BLaER1 treated with 17β-estradiol and CSF1 and Interleukin-3, amounts not matched to agents 10 nM and 100 nM (cell line): ENCODE measurements around the gene RHOT2.

Experiments used
- H3K27ac ChIP-seq, 11 experiments: shearing (Covaris generic); formaldehyde crosslinking; 2 replicates each; pipeline ENCODE4 v1.8.1; 2022
- H3K27me3 ChIP-seq, 11 experiments: shearing (Covaris generic); formaldehyde crosslinking; 2 replicates each; pipeline ENCODE4 v1.8.1; 2022
- H3K36me3 ChIP-seq, 11 experiments: shearing (Covaris generic); formaldehyde crosslinking; 2 replicates each; pipeline ENCODE4 v1.8.1; 2022
- H3K4me1 ChIP-seq, 10 experiments: shearing (Covaris generic); formaldehyde crosslinking; 2 replicates each; pipeline ENCODE4 v1.8.1; 2022
- H3K4me2 ChIP-seq, 11 experiments: shearing (Covaris generic); formaldehyde crosslinking; 2 replicates each; pipeline ENCODE4 v1.8.1; 2022
- H3K4me3 ChIP-seq, 10 experiments: shearing (Covaris generic); formaldehyde crosslinking; 2 replicates each; pipeline ENCODE4 v1.8.1; 2022
- H3K9ac ChIP-seq, 11 experiments: shearing (Covaris generic); formaldehyde crosslinking; 2 replicates each; pipeline ENCODE4 v1.8.1; 2022
- H3K9me3 ChIP-seq, 11 experiments: shearing (Covaris generic); formaldehyde crosslinking; replicated peaks in 1 of 11; 2 replicates each; pipeline ENCODE4 v1.8.1; 2022
- H4K20me1 ChIP-seq, 11 experiments: shearing (Covaris generic); formaldehyde crosslinking; 2 replicates each; pipeline ENCODE4 v1.8.1; 2022
- Cebpa-rat ChIP-seq, 11 experiments: shearing (Covaris generic); IDR thresholded peaks; 2 replicates each; pipeline ENCODE4 v1.8.1; 2022

The RHOT2 gene

GRCh38 chr16:636206-637080, 31.5 kb upstream of the RHOT2 start, which contains the start of gene METTL26:
METTL26 (minus strand) TSS chr16:636305; CDS start chr16:636290, 15 bp downstream.
- Histone ChIP-seq H4K20me1 (peaks cover 0 to 39% (median 30%) of the 10 kb centered on the region in 11 experiments; a peak in 19 of 22 replicates), H3K4me1 (peaks cover 49 to 59% (median 54%) of the 10 kb centered on the region in 10 experiments), H3K36me3 (peaks cover 15 to 28% (median 23%) of the 10 kb centered on the region in 11 experiments; a peak in 21 of 22 replicates), H3K4me3 (peak within 1 kb of the TSS; percentile 85 to 98 (median 93)), H3K4me2 (peak within 1 kb of the TSS; percentile 88 to 98 (median 97)), H3K27me3 (no peaks in the 10 kb centered on the region), H3K9me3 (no peaks in the 10 kb centered on the region), H3K9ac (peak within 1 kb of the TSS; percentile 82 to 96 (median 91)), H3K27ac (peak within 1 kb of the TSS; percentile 81 to 93 (median 87))
- no peak for TF ChIP-seq Cebpa-rat (IDR thresholded peaks at IDR 0.05)

GRCh38 chr16:637081-638018, 30.6 kb upstream of the RHOT2 start:
- Histone ChIP-seq H3K27ac (peak overlapping the region in 10 of 11 experiments; percentile 19 to 91 (median 86); a peak in 19 of 22 replicates), H3K27me3 (no peaks in the 10 kb centered on the region), H3K36me3 (peaks cover 15 to 26% (median 23%) of the 10 kb centered on the region in 11 experiments; a peak in 21 of 22 replicates), H3K4me3 (peak overlapping the region; percentile 85 to 98 (median 93)), H3K4me2 (peak overlapping the region; percentile 86 to 98 (median 96)), H3K9me3 (no peaks in the 10 kb centered on the region), H3K4me1 (peaks cover 49 to 59% (median 56%) of the 10 kb centered on the region in 10 experiments), H4K20me1 (peaks cover 0 to 36% (median 27%) of the 10 kb centered on the region in 11 experiments; a peak in 19 of 22 replicates), H3K9ac (peak overlapping the region; percentile 82 to 96 (median 91); a peak in 20 of 22 replicates)
- no peak for TF ChIP-seq Cebpa-rat (IDR thresholded peaks at IDR 0.05)

GRCh38 chr16:638034-638543, 29.8 kb upstream of the RHOT2 start:
- Histone ChIP-seq H3K36me3 (peaks cover 12 to 20% (median 16%) of the 10 kb centered on the region in 11 experiments; a peak in 21 of 22 replicates), H3K4me1 (peaks cover 55 to 67% (median 64%) of the 10 kb centered on the region in 10 experiments), H3K27ac (peak overlapping the region in 8 of 11 experiments; percentile 19 to 61 (median 40); a peak in 11 of 22 replicates), H3K9ac (peak overlapping the region in 8 of 11 experiments; percentile 28 to 72 (median 64); a peak in 8 of 22 replicates), H4K20me1 (peaks cover 6 to 36% (median 25%) of the 10 kb centered on the region in 11 experiments; a peak in 21 of 22 replicates), H3K4me3 (peak overlapping the region in 2 of 10 experiments; percentile 56 to 59; a peak in 3 of 20 replicates), H3K4me2 (peak overlapping the region; percentile 77 to 98 (median 87)), H3K27me3 (no peaks in the 10 kb centered on the region), H3K9me3 (no peaks in the 10 kb centered on the region)
- TF ChIP-seq Cebpa-rat (IDR thresholded peaks at IDR 0.05), result no peak

- Histone ChIP-seq H3K4me1 (peaks cover 62 to 74% (median 71%) of the 10 kb centered on the region in 10 experiments), H3K9ac (peak overlapping the region in 8 of 11 experiments; percentile 2 to 63 (median 50); a peak in 12 of 22 replicates), H3K4me2 (peak overlapping the region; percentile 66 to 100 (median 83)), H4K20me1 (peaks cover 14 to 36% (median 24%) of the 10 kb centered on the region in 11 experiments; a peak in 20 of 22 replicates), H3K27ac (peak overlapping the region in 8 of 11 experiments; percentile 31 to 69 (median 52); a peak in 14 of 22 replicates), H3K4me3 (0 out of 20 replicates have a peak overlapping the region, but pooled peaks of 4 of the 10 experiments have one; percentile 3 to 24 (median 14)), H3K36me3 (peaks cover 5 to 15% (median 8%) of the 10 kb centered on the region in 11 experiments; a peak in 19 of 22 replicates), H3K9me3 (no peaks in the 10 kb centered on the region), H3K27me3 (no peaks in the 10 kb centered on the region)
- TF ChIP-seq Cebpa-rat (IDR thresholded peaks at IDR 0.05), result no peak
These were observed 29.1 kb upstream of the RHOT2 start for GRCh38 chr16:638836-639235.

GRCh38 chr16:640614-641013, 27.3 kb upstream of the RHOT2 start:
- TF ChIP-seq Cebpa-rat (IDR thresholded peaks at IDR 0.05), result no peak
- no peaks in the 10 kb centered on the region for H3K9me3 ChIP-seq
- no peaks in the 10 kb centered on the region for H3K27me3 ChIP-seq
- peak overlapping the region in 7 of 11 experiments; percentile 81 to 91 (median 89); a peak in 10 of 22 replicates for H3K27ac ChIP-seq
- peaks cover 61 to 77% (median 69%) of the 10 kb centered on the region in 10 experiments for H3K4me1 ChIP-seq
- peaks cover 14 to 34% (median 29%) of the 10 kb centered on the region in 11 experiments; a peak in 18 of 22 replicates for H4K20me1 ChIP-seq
- H3K36me3 ChIP-seq, result peaks cover 0 to 18% (median 7%) of the 10 kb centered on the region in 11 experiments; a peak in 7 of 22 replicates
- H3K4me2 ChIP-seq, result peak overlapping the region; percentile 86 to 100 (median 99)
- H3K4me3 ChIP-seq, result peak overlapping the region; percentile 76 to 95 (median 86); a peak in 18 of 20 replicates
- peak overlapping the region; percentile 76 to 92 (median 87); a peak in 18 of 22 replicates for H3K9ac ChIP-seq

GRCh38 chr16:641326-642188, 26.4 kb upstream of the RHOT2 start, which contains the start of gene MCRIP2:
MCRIP2 (plus strand) TSS chr16:641828; CDS start chr16:641992, 164 bp downstream.
- Histone ChIP-seq H3K4me1 (peaks cover 70 to 86% (median 78%) of the 10 kb centered on the region in 10 experiments), H3K4me3 (peak within 1 kb of the TSS; percentile 76 to 95 (median 86)), H3K9me3 (no peaks in the 10 kb centered on the region), H3K36me3 (peaks cover 0 to 27% (median 12%) of the 10 kb centered on the region in 11 experiments; a peak in 13 of 22 replicates), H3K27ac (peak within 1 kb of the TSS; percentile 78 to 91 (median 85)), H3K27me3 (no peaks in the 10 kb centered on the region), H3K4me2 (peak within 1 kb of the TSS; percentile 86 to 100 (median 99)), H3K9ac (peak within 1 kb of the TSS; percentile 76 to 92 (median 87)), H4K20me1 (peaks cover 23 to 43% (median 39%) of the 10 kb centered on the region in 11 experiments; a peak in 19 of 22 replicates)
- TF ChIP-seq Cebpa-rat (IDR thresholded peaks at IDR 0.05), result no peak
